ENCODE measurements around the gene FHOD1. TPM values are rescaled to one million over a fixed set of nuclear protein-coding genes. Genes with fewer than 3 reads are reported as not detected.

The FHOD1 gene
- total RNA-seq, 1 donor from 2014 or later = 50.4 TPM

- DNase-seq (no peak), ATAC-seq (ENCODE audit: low read depth) (no peak)
- no peaks in the 10 kb centered on the region for H3K9me3 Mint-ChIP-seq
- TF ChIP-seq, protein P1, sequence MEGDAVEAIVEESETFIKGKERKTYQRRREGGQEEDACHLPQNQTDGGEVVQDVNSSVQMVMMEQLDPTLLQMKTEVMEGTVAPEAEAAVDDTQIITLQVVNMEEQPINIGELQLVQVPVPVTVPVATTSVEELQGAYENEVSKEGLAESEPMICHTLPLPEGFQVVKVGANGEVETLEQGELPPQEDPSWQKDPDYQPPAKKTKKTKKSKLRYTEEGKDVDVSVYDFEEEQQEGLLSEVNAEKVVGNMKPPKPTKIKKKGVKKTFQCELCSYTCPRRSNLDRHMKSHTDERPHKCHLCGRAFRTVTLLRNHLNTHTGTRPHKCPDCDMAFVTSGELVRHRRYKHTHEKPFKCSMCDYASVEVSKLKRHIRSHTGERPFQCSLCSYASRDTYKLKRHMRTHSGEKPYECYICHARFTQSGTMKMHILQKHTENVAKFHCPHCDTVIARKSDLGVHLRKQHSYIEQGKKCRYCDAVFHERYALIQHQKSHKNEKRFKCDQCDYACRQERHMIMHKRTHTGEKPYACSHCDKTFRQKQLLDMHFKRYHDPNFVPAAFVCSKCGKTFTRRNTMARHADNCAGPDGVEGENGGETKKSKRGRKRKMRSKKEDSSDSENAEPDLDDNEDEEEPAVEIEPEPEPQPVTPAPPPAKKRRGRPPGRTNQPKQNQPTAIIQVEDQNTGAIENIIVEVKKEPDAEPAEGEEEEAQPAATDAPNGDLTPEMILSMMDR (IDR thresholded peaks at IDR 0.05) = no peak
- no peaks in the 10 kb centered on the region for H3K36me3 Mint-ChIP-seq (ENCODE audit: low read depth)
- CTCF ChIA-PET = no interaction called here
- intact Hi-C loops (cut with micrococcal nuclease) = no loop called here
- no peaks in the 10 kb centered on the region for H3K4me1 Mint-ChIP-seq
- no peak overlapping the region for H3K27ac Mint-ChIP-seq
- no peak overlapping the region for H3K4me3 Mint-ChIP-seq
- POLR2A ChIA-PET = interaction anchor here (0.6 kb wide), 1 partner anchor 31 kb away, joined by 3 read pairs; no protein-coding TSS in a partner anchor
- H3K27me3 Mint-ChIP-seq = no peaks in the 10 kb centered on the region
These were observed 33.9 kb downstream of the FHOD1 start for GRCh38 chr16:67213197-67214019.

GRCh38 chr16:67212766-67213165, 34.5 kb downstream of the FHOD1 start:
- TF ChIP-seq, protein P1 (IDR thresholded peaks at IDR 0.05) = no peak
- Mint-ChIP-seq H3K4me1 (no peaks in the 10 kb centered on the region), H3K27ac (no peak overlapping the region), H3K9me3 (no peaks in the 10 kb centered on the region), H3K36me3 (ENCODE audit: low read depth) (no peaks in the 10 kb centered on the region), H3K27me3 (no peaks in the 10 kb centered on the region), H3K4me3 (no peak overlapping the region)
- no peak for DNase-seq
- intact Hi-C loops (cut with micrococcal nuclease) = no loop called here
- ChIA-PET CTCF (no interaction called here), POLR2A (interaction anchor here (0.6 kb wide), 1 partner anchor 31 kb away, joined by 3 read pairs; no protein-coding TSS in a partner anchor)
- no peak for ATAC-seq (ENCODE audit: low read depth)

GRCh38 chr16:67211674-67212073, 35.6 kb downstream of the FHOD1 start:
- CTCF ChIA-PET = no interaction called here
- no peaks in the 10 kb centered on the region for H3K36me3 Mint-ChIP-seq (ENCODE audit: low read depth)
- H3K9me3 Mint-ChIP-seq = no peaks in the 10 kb centered on the region
- no peak overlapping the region for H3K4me3 Mint-ChIP-seq
- no peaks in the 10 kb centered on the region for H3K27me3 Mint-ChIP-seq
- DNase-seq (no peak), ATAC-seq (ENCODE audit: low read depth) (no peak)
- no peaks in the 10 kb centered on the region for H3K4me1 Mint-ChIP-seq
- no peak overlapping the region for H3K27ac Mint-ChIP-seq
- TF ChIP-seq, protein P1 (IDR thresholded peaks at IDR 0.05) = no peak
- intact Hi-C loops (cut with micrococcal nuclease) = no loop called here
- POLR2A ChIA-PET = no interaction called here

DNA sequence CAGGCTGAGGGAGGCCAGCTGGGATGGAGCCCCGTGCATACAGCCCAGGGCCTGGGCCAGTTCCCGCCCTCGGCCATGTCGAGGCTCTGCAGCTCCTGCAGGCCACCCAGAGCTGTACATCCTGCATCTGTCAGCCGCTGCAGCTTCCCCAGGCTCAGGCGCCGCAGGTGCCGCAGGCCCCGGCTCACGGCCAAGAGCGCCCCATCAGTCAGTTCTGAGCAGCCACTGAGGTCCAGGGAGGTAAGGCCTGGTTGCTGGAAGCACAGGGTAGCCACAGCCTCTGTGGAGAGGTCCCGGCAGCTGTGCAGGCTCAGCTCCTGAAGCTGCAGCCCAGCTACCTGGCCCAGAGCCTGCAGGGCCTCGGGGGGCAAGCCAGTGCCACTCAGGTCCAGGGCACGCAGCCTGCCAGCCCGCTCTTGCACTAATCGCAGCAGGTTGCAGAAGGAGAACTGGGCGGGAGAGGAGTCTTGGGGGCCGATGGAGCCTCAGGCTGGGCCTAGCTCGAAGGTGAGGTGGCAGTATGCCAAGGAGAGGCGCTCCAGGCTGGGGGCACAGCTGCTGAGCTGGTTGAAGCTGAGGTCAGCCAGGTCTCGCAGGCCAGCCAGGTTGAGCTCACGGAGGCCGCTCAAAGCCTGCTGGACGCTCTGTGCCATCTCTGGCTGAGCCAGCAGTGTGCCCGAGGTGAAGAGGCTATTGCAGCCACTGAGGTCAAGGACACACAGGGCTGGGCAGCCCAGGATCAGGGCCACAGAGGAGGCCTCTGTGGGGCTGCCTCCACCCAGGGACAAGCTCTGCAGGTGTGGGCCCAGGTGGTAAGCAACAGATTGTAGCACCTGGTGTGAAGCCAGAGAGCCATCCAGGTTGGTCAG, 37.0 kb downstream of the FHOD1 start:
- H3K4me1 Mint-ChIP-seq = no peaks in the 10 kb centered on the region
- H3K27ac Mint-ChIP-seq = no peak overlapping the region
- ATAC-seq (ENCODE audit: low read depth) (no peak), DNase-seq (no peak)
- H3K9me3 Mint-ChIP-seq = no peaks in the 10 kb centered on the region
- no peaks in the 10 kb centered on the region for H3K27me3 Mint-ChIP-seq
- intact Hi-C loops (cut with micrococcal nuclease) = no loop called here
- CTCF ChIA-PET = no interaction called here
- peaks cover 3% of the 10 kb centered on the region for H3K36me3 Mint-ChIP-seq (ENCODE audit: low read depth)
- POLR2A ChIA-PET = no interaction called here
- TF ChIP-seq, protein P1 (IDR thresholded peaks at IDR 0.05) = no peak
- no peak overlapping the region for H3K4me3 Mint-ChIP-seq

- no peaks in the 10 kb centered on the region for H3K9me3 Mint-ChIP-seq
- intact Hi-C loops (cut with micrococcal nuclease) = no loop called here
- ATAC-seq (ENCODE audit: low read depth) = no peak
- H3K4me3 Mint-ChIP-seq = no peak overlapping the region
- no peaks in the 10 kb centered on the region for H3K27me3 Mint-ChIP-seq
- H3K4me1 Mint-ChIP-seq = no peaks in the 10 kb centered on the region
- CTCF ChIA-PET = no interaction called here
- TF ChIP-seq, protein P1 (IDR thresholded peaks at IDR 0.05) = no peak
- POLR2A ChIA-PET = no interaction called here
- H3K36me3 Mint-ChIP-seq (ENCODE audit: low read depth) = peaks cover 5% of the 10 kb centered on the region
- DNase-seq = no peak
- H3K27ac Mint-ChIP-seq = no peak overlapping the region
These were observed 37.7 kb downstream of the FHOD1 start for GRCh38 chr16:67209565-67209964.

All from activated B cell treated with CpG ODN at 0.5 μM for 24 hours (primary cell).